ENCODE data around the gene COPS8. TPM values are rescaled to one million over a fixed set of nuclear protein-coding genes. Genes with fewer than 3 reads are reported as not detected.

The COPS8 gene
- total and polyA plus RNA-seq, 2 experiments from 2014 or later = 108 to 134 TPM

DNA sequence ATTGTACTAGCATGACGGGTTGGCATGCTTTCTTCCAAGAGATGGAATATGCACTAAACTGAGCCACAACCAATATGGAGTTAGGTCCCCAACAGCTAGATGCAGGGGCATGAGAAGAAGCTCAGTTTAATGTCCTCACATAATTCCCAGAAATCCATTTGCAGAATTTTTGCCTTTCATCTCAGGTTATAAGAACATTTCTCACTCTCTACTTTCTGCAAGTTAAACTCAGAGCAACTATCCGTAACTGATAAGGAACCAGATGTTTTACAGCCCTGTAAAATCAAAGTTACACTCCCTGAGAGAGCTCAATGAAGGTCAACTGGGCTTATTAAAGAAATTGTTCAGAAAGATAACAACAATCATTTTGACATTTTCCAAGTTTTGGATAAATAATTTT is 30.7 kb downstream of the COPS8 start:
- TF ChIP-seq, protein P1, sequence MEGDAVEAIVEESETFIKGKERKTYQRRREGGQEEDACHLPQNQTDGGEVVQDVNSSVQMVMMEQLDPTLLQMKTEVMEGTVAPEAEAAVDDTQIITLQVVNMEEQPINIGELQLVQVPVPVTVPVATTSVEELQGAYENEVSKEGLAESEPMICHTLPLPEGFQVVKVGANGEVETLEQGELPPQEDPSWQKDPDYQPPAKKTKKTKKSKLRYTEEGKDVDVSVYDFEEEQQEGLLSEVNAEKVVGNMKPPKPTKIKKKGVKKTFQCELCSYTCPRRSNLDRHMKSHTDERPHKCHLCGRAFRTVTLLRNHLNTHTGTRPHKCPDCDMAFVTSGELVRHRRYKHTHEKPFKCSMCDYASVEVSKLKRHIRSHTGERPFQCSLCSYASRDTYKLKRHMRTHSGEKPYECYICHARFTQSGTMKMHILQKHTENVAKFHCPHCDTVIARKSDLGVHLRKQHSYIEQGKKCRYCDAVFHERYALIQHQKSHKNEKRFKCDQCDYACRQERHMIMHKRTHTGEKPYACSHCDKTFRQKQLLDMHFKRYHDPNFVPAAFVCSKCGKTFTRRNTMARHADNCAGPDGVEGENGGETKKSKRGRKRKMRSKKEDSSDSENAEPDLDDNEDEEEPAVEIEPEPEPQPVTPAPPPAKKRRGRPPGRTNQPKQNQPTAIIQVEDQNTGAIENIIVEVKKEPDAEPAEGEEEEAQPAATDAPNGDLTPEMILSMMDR (IDR thresholded peaks at IDR 0.05; ENCODE audit: poor library complexity) = no peak
- TF ChIP-seq EZH2phosphoT487 (IDR thresholded peaks at IDR 0.05; ENCODE audit: low read depth, severe bottlenecking, unreplicated experiment) (no peak), EZH2 (IDR thresholded peaks at IDR 0.05; ENCODE audit: borderline replicate concordance) (no peak)
- Histone ChIP-seq H3K9me3 (ENCODE audit: low read depth) (no peaks in the 10 kb centered on the region), H3K9me2 (replicated peaks; ENCODE audit: insufficient read depth) (no peaks in the 10 kb centered on the region), H2AFZ (no peak overlapping the region), H3K4me3 (no peak overlapping the region), H3K36me3 (replicated peaks; ENCODE audit: insufficient read depth, low read depth) (no peaks in the 10 kb centered on the region), H3K27ac (no peak overlapping the region), H3K27me3 (no peaks in the 10 kb centered on the region), H3K4me2 (no peak overlapping the region), H3K4me1 (ENCODE audit: insufficient read depth) (peaks cover 8% of the 10 kb centered on the region), H4K20me1 (ENCODE audit: insufficient read depth, poor library complexity, severe bottlenecking) (no peaks in the 10 kb centered on the region), H3K79me2 (no peaks in the 10 kb centered on the region)
- WGBS (ENCODE audit: low lambda C conversion rate, missing lambda C conversion rate) = 38% methylated on average over 2 of the region's 2 CpGs
- no peak for DNase-seq (ENCODE audit: low spot score)

DNA sequence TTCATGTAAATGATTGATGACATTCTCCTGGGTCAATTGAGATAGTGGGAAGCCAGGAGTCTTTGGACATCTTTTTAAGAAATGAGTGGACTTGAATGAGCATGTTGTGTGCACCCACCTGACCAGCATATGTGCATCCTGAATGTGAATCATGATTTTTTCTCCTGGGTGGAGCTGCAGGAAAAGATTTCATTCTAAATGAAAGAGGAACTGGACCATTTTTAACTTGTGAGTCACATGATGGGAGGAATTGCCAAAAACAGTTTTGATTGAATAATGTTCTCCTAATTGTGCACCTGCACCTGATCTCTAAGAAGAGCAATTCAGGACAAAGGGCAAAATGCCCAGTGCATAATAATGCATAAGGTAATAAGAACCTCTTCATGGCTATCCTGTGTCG is 32.3 kb downstream of the COPS8 start:
- no peaks in the 10 kb centered on the region for H3K36me3 ChIP-seq (replicated peaks; ENCODE audit: insufficient read depth, low read depth)
- WGBS (ENCODE audit: low lambda C conversion rate, missing lambda C conversion rate) = 67% methylated on average over 1 of the region's 1 CpG
- H3K4me3 ChIP-seq = no peak overlapping the region
- H4K20me1 ChIP-seq (ENCODE audit: insufficient read depth, poor library complexity, severe bottlenecking) = no peaks in the 10 kb centered on the region
- H2AFZ ChIP-seq = no peak overlapping the region
- H3K27me3 ChIP-seq = no peaks in the 10 kb centered on the region
- H3K27ac ChIP-seq = no peak overlapping the region
- peaks cover 8% of the 10 kb centered on the region for H3K4me1 ChIP-seq (ENCODE audit: insufficient read depth)
- no peaks in the 10 kb centered on the region for H3K9me3 ChIP-seq (ENCODE audit: low read depth)
- no peak overlapping the region for H3K4me2 ChIP-seq
- DNase-seq (ENCODE audit: low spot score) = no peak
- no peaks in the 10 kb centered on the region for H3K79me2 ChIP-seq
- TF ChIP-seq EZH2 (IDR thresholded peaks at IDR 0.05; ENCODE audit: borderline replicate concordance) (no peak), EZH2phosphoT487 (IDR thresholded peaks at IDR 0.05; ENCODE audit: low read depth, severe bottlenecking, unreplicated experiment) (no peak)
- TF ChIP-seq, protein P1 (IDR thresholded peaks at IDR 0.05; ENCODE audit: poor library complexity) = no peak
- no peaks in the 10 kb centered on the region for H3K9me2 ChIP-seq (replicated peaks; ENCODE audit: insufficient read depth)

DNA sequence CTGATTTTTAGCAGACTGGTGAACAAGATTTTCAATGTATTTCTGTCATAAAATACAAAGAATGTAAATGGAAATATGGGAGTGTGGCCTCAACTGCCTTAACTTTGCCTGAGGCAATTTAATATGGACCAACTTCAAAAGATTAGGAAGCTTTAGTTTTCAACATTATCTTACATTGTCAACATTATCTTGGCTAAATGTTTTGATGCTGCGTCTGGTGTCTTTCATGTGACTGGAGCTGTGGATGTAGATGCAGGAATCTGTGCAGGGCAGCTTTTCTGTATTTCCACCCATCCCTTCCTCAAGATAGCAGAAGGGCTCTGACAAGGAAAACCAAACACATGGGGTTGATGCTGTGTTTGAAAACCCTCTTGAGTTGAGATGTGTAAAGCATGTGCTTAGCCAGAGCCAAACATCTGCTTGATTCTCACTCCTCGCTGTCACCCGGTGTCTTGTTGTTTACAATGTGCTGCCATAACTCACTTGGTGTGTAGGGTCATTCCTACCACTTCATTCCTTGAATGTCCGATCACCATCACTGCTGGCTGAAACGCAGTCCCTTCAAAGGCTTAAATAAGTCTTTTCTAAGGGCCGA is 33.0 kb downstream of the COPS8 start:
- Histone ChIP-seq H3K9me2 (replicated peaks; ENCODE audit: insufficient read depth) (no peaks in the 10 kb centered on the region), H2AFZ (no peak overlapping the region), H3K4me1 (ENCODE audit: insufficient read depth) (peaks cover 8% of the 10 kb centered on the region), H3K4me3 (no peak overlapping the region), H3K27me3 (no peaks in the 10 kb centered on the region), H3K4me2 (no peak overlapping the region), H3K36me3 (replicated peaks; ENCODE audit: insufficient read depth, low read depth) (no peaks in the 10 kb centered on the region), H3K79me2 (no peaks in the 10 kb centered on the region), H4K20me1 (ENCODE audit: insufficient read depth, poor library complexity, severe bottlenecking) (no peaks in the 10 kb centered on the region), H3K9me3 (ENCODE audit: low read depth) (no peaks in the 10 kb centered on the region), H3K27ac (no peak overlapping the region)
- WGBS (ENCODE audit: low lambda C conversion rate, missing lambda C conversion rate) = 47% methylated on average over 6 of the region's 6 CpGs
- TF ChIP-seq EZH2 (IDR thresholded peaks at IDR 0.05; ENCODE audit: borderline replicate concordance) (no peak), EZH2phosphoT487 (IDR thresholded peaks at IDR 0.05; ENCODE audit: low read depth, severe bottlenecking, unreplicated experiment) (no peak)
- TF ChIP-seq, protein P1 (IDR thresholded peaks at IDR 0.05; ENCODE audit: poor library complexity) = no peak
- DNase-seq (ENCODE audit: low spot score) = no peak

Data from hepatocyte (in vitro differentiated cells).